CD4-positive, CD25-positive, alpha-beta regulatory T cell (primary cell): ENCODE measurements around the gene TNIK. TPM values are rescaled to one million over a fixed set of nuclear protein-coding genes. Genes with fewer than 3 reads are reported as not detected.

ENCODE experiments used
- ATAC-seq, 2 donors: fragments of 150-1000 bp; cut with Tn5 transposase; one replicate each; pipeline ENCODE4 v1.10.0; 2021; ENCODE audit warnings: low read depth in 2 of 2, moderate number of reproducible peaks in 2 of 2, moderate library complexity in 1 of 2
- DNase-seq, 3 donors: peaks; one replicate each; pipeline versions ENCODE4 v3.0.0 to v3.0.0-alpha.2; 2012 to 2022; ENCODE audit warnings: mixed read lengths in 1 of 3
- H3K27ac ChIP-seq: one replicate; pipeline ENCODE4 v1.7.0; 2013; ENCODE audit warnings: mild to moderate bottlenecking, low read length; ENCODE audit not compliant: insufficient read depth, poor library complexity, severe bottlenecking
- H3K27me3 ChIP-seq: one replicate; pipeline ENCODE4 v1.7.0; 2013; ENCODE audit warnings: low read length; ENCODE audit not compliant: control insufficient read depth, insufficient read depth
- H3K36me3 ChIP-seq: one replicate; pipeline ENCODE4 v1.7.0; 2013; ENCODE audit warnings: mild to moderate bottlenecking, low read length, moderate library complexity; ENCODE audit not compliant: control insufficient read depth, insufficient read depth
- H3K4me1 ChIP-seq: 2 replicates; pipeline ENCODE4 v1.7.0; 2013; ENCODE audit warnings: mild to moderate bottlenecking, low read length; ENCODE audit not compliant: insufficient read depth, control insufficient read depth, poor library complexity, severe bottlenecking
- H3K4me3 ChIP-seq: one replicate; pipeline ENCODE4 v1.7.0; 2013; ENCODE audit warnings: low read depth, mild to moderate bottlenecking, low read length, moderate library complexity
- H3K9me3 ChIP-seq, 2 experiments: 1 replicate in 1 of 2; 2 replicates in 1 of 2; pipeline ENCODE4 v1.7.0; 2013; ENCODE audit warnings: low read length in 2 of 2, mild to moderate bottlenecking in 1 of 2, moderate library complexity in 1 of 2; ENCODE audit not compliant: control insufficient read depth in 2 of 2
- H3K27ac Mint-ChIP-seq, 3 donors: one replicate each; pipeline ENCODE4 v1.8.0; 2020 to 2022; ENCODE audit warnings: mild to moderate bottlenecking in 3 of 3, mixed read lengths in 3 of 3, moderate library complexity in 2 of 3
- H3K27me3 Mint-ChIP-seq: one replicate; pipeline ENCODE4 v1.8.0; 2022; ENCODE audit warnings: mild to moderate bottlenecking, mixed read lengths
- H3K36me3 Mint-ChIP-seq: one replicate; pipeline ENCODE4 v1.8.0; 2020; ENCODE audit warnings: mixed read lengths
- H3K4me1 Mint-ChIP-seq, 4 donors: one replicate each; pipeline ENCODE4 v1.8.0; 2020 to 2022; ENCODE audit warnings: mixed read lengths in 4 of 4, mild to moderate bottlenecking in 1 of 4
- H3K4me3 Mint-ChIP-seq, 4 donors: one replicate each; pipeline ENCODE4 v1.8.0; 2020 to 2022; ENCODE audit warnings: mild to moderate bottlenecking in 4 of 4, mixed read lengths in 4 of 4, moderate library complexity in 3 of 4
- H3K9me3 Mint-ChIP-seq, 7 donors: one replicate each; pipeline ENCODE4 v1.8.0; 2020 to 2022; ENCODE audit warnings: mixed read lengths in 7 of 7, mild to moderate bottlenecking in 3 of 7, moderate library complexity in 2 of 7
- polyA plus RNA-seq, 4 donors: library from polyadenylated mRNA; unstranded; fragments of 300-500 nt; fragmentation: Illumina TruSeq; gene quantifications; one replicate each; pipeline ENCODE4 v1.2.3, GENCODE V29; 2021
- total RNA-seq: library from RNA; stranded (reverse); gene quantifications from one replicate; pipeline ENCODE4 v1.2.3, GENCODE V29; 2022

Gene TNIK
- total and polyA plus RNA-seq, 5 donors from 2014 or later = 14.7 to 162 (median 22.3) TPM

DNA sequence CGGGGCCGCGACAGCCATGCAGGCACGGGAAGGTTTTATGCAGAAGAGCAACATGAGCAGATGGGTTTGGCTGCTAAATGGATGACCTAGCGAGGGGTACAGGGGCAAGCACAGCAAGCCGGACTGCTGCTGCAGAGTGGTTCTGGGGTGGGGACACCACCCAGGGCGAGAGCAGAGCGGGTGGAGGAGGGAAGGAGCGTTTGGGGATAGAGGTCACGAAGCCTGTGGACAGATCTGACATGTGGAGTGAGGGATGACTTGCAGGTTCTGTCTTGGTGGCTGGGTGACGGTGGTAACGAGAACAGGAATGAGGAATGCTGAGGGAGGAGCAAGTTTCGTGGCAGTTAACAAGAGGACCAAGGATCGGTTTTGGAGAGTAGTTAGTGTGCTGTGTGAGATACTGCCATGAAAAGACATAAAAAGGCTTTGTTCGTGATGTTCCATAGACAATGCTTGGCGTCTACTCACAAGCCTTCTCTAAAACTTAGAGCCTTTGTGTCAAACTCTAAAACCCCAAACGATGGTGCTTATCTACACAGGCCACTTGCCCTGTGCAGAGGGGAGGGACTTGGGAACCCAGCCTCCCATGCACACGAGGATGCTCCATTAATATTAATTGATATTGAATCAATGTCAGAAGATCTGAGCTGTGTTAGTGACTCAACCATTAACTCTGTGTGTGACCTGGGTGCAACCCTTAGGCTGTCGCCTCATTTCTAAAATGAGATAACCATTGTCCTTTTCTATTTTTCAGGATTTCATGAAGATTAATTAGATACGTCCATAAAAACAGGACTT is 301.0 kb downstream of the TNIK start:
- Histone ChIP-seq H3K4me1 (no peaks in the 10 kb centered on the region), H3K9me3 (peaks cover 7% of the 10 kb centered on the region in 2 experiments), H3K36me3 (peaks cover 86% of the 10 kb centered on the region), H3K27me3 (no peaks in the 10 kb centered on the region), H3K27ac (no peak overlapping the region), H3K4me3 (no peak overlapping the region)
- Mint-ChIP-seq H3K36me3 (peaks cover 79% of the 10 kb centered on the region), H3K27ac (peak overlapping the region in 2 of 3 donors; percentile 47 to 54), H3K4me3 (no peak overlapping the region), H3K4me1 (peaks cover 4 to 24% (median 7%) of the 10 kb centered on the region in 4 donors), H3K27me3 (no peaks in the 10 kb centered on the region), H3K9me3 (peaks cover 0 to 7% (median 2%) of the 10 kb centered on the region in 7 donors)
- no peak for DNase-seq
- ATAC-seq = no peak

DNA sequence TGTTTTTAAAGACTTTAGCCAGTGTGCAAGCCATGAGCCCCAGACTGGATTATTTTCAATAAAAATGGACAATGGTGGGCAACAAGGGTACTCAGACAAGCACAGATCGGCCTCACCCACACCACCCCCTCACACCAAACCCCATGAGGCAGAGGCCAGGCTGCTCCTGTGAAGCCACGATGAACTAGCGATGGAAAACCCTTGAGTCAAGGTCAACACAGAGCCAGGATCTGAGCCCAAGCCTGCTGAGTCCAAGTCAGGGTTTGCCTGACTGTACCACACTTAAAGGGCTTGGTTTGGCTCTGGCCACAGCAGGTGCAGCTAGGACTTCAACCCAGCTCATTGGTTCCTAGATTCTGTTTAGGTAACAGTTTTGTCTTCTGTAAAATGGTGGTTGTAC is 302.2 kb downstream of the TNIK start:
- Histone ChIP-seq H3K36me3 (peaks cover 90% of the 10 kb centered on the region), H3K27ac (no peak overlapping the region), H3K27me3 (no peaks in the 10 kb centered on the region), H3K9me3 (peaks cover 4% of the 10 kb centered on the region in 2 experiments), H3K4me1 (no peaks in the 10 kb centered on the region), H3K4me3 (no peak overlapping the region)
- ATAC-seq (no peak), DNase-seq (no peak)
- Mint-ChIP-seq H3K36me3 (peaks cover 79% of the 10 kb centered on the region), H3K4me1 (peaks cover 0 to 14% (median 6%) of the 10 kb centered on the region in 4 donors), H3K4me3 (no peak overlapping the region), H3K27me3 (no peaks in the 10 kb centered on the region), H3K27ac (no peak overlapping the region), H3K9me3 (peaks cover 0 to 4% (median 0%) of the 10 kb centered on the region in 7 donors)

DNA sequence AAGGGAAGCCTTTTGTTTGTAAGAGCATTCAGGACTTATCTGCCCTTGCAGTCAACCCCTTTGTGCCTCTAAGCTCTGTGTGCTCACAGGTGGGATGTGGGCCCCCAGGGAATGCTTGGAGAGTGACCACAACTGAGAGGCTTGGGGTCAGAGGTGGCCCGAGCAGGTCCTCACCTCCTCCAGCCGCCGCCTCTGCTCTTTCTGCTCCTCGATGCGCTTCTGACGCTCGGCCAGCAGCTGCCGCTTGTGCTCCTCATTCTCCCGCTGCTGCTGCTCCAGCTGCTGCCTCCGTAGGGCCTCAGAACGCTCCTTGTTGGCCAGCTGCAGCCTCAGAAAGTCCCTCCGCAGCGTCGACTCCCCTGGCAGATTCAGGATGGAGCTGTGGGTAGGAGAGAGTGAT is 302.9 kb downstream of the TNIK start:
- peak overlapping the region in 1 of 3 donors; percentile 73 for H3K27ac Mint-ChIP-seq
- ATAC-seq = no peak
- H3K36me3 ChIP-seq = peaks cover 87% of the 10 kb centered on the region
- no peak overlapping the region for H3K4me3 Mint-ChIP-seq
- no peaks in the 10 kb centered on the region for H3K9me3 ChIP-seq
- H3K4me3 ChIP-seq = no peak overlapping the region
- peaks cover 0 to 3% (median 0%) of the 10 kb centered on the region in 7 donors for H3K9me3 Mint-ChIP-seq
- H3K27me3 ChIP-seq = no peaks in the 10 kb centered on the region
- no peak overlapping the region for H3K27ac ChIP-seq
- peaks cover 0 to 13% (median 6%) of the 10 kb centered on the region in 4 donors for H3K4me1 Mint-ChIP-seq
- no peaks in the 10 kb centered on the region for H3K27me3 Mint-ChIP-seq
- no peak for DNase-seq
- H3K36me3 Mint-ChIP-seq = peaks cover 76% of the 10 kb centered on the region
- no peaks in the 10 kb centered on the region for H3K4me1 ChIP-seq

DNA sequence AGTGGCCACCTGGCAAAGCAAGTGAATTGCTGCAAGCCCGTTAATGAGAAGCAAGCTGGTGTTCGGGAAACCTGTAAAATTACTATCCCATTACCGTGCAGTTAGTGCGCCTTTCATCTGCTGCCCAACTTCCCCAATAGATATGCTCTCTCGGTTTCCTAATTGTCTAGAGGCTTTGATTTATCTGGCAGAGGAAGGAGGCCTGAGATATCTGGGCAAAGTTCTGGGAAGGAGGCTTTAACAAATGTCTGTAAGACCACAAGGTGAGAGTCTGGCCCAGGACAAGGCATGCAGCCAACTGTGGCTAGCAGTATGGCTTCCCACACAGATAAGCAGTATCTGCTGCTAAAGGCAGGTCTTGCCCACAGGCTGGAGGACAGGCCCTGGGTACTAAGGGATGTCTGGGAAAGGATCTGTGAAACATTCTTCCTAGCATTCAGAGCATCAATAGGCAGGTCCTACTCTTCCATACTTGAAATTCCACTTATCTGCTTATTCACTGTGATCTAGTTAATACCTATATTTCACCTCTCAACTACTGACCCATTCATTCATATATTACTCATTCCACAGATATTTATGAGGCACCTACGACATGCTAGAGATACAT is 303.7 kb downstream of the TNIK start:
- H3K4me1 ChIP-seq = no peaks in the 10 kb centered on the region
- peaks cover 0 to 13% (median 6%) of the 10 kb centered on the region in 4 donors for H3K4me1 Mint-ChIP-seq
- H3K36me3 Mint-ChIP-seq = peaks cover 80% of the 10 kb centered on the region
- no peaks in the 10 kb centered on the region for H3K27me3 Mint-ChIP-seq
- DNase-seq (no peak), ATAC-seq (no peak)
- H3K9me3 Mint-ChIP-seq = peaks cover 0 to 3% (median 0%) of the 10 kb centered on the region in 7 donors
- peaks cover 95% of the 10 kb centered on the region for H3K36me3 ChIP-seq
- H3K27ac ChIP-seq = no peak overlapping the region
- no peak overlapping the region for H3K4me3 Mint-ChIP-seq
- no peak overlapping the region for H3K4me3 ChIP-seq
- H3K27me3 ChIP-seq = no peaks in the 10 kb centered on the region
- peak overlapping the region in 1 of 3 donors; percentile 73 for H3K27ac Mint-ChIP-seq
- no peaks in the 10 kb centered on the region for H3K9me3 ChIP-seq

DNA sequence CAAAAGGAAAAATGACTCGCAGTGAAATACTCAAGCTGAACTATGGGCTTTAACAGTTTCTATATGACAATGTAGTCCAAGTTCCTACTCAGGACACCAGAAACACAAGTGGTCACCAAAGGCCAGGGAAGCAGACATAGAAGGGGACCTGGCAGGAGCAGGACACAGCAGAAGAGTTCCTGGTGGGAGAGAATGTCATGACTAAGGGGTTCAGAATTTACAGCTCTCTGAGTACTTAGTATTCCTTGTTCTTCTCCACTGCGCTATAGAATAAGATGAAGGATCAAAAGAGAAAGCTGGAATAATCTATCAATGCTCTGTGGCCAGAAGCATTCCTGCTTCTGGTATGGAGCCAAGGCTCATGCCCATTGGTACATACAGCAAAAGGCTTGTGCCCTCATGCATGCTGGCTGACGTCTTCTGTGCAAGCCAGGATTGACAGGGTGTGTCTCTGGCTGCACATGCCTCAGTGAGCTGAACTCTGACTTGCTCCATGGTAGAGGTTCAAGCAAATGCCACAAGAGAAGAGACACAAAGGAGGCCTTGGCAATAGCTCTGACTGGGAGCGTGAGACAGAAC is 305.0 kb downstream of the TNIK start:
- Histone ChIP-seq H3K4me1 (no peaks in the 10 kb centered on the region), H3K36me3 (peaks cover 97% of the 10 kb centered on the region), H3K27ac (no peak overlapping the region), H3K9me3 (no peaks in the 10 kb centered on the region), H3K27me3 (no peaks in the 10 kb centered on the region), H3K4me3 (no peak overlapping the region)
- Mint-ChIP-seq H3K27ac (peak overlapping the region in 2 of 3 donors; percentile 27 to 42), H3K4me1 (peaks cover 0 to 17% (median 6%) of the 10 kb centered on the region in 4 donors), H3K36me3 (peaks cover 76% of the 10 kb centered on the region), H3K27me3 (no peaks in the 10 kb centered on the region), H3K9me3 (peaks cover 0 to 3% (median 0%) of the 10 kb centered on the region in 7 donors), H3K4me3 (no peak overlapping the region)
- ATAC-seq (no peak), DNase-seq (no peak)

DNA sequence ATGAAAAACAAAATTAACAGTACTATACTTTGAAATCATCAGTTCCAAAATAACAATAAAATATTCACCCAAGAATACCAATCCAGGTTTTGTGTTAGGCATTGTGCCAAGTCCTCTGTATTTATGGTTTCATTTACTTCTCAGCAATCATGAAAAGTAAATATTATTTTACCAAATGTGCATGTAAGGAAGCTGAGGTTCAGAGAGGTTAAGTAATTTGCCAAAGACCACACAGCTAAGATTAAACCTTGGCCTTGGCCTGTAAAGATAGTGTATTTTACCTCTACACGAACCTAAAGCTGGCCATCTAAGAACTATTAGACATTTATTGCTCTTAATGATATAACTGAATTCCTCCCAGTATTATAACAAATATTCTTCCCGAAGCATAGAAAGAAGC is 309.3 kb downstream of the TNIK start:
- no peak overlapping the region for H3K4me3 Mint-ChIP-seq
- peaks cover 89% of the 10 kb centered on the region for H3K36me3 ChIP-seq
- H3K9me3 ChIP-seq = no peaks in the 10 kb centered on the region
- H3K9me3 Mint-ChIP-seq = no peaks in the 10 kb centered on the region
- no peak for ATAC-seq
- peak overlapping the region in 1 of 3 donors; percentile 11 for H3K27ac Mint-ChIP-seq
- H3K4me1 Mint-ChIP-seq = peaks cover 0 to 9% (median 3%) of the 10 kb centered on the region in 4 donors
- H3K27me3 Mint-ChIP-seq = no peaks in the 10 kb centered on the region
- no peak for DNase-seq
- H3K4me3 ChIP-seq = no peak overlapping the region
- no peak overlapping the region for H3K27ac ChIP-seq
- H3K36me3 Mint-ChIP-seq = peaks cover 63% of the 10 kb centered on the region
- no peaks in the 10 kb centered on the region for H3K4me1 ChIP-seq
- H3K27me3 ChIP-seq = no peaks in the 10 kb centered on the region

DNA sequence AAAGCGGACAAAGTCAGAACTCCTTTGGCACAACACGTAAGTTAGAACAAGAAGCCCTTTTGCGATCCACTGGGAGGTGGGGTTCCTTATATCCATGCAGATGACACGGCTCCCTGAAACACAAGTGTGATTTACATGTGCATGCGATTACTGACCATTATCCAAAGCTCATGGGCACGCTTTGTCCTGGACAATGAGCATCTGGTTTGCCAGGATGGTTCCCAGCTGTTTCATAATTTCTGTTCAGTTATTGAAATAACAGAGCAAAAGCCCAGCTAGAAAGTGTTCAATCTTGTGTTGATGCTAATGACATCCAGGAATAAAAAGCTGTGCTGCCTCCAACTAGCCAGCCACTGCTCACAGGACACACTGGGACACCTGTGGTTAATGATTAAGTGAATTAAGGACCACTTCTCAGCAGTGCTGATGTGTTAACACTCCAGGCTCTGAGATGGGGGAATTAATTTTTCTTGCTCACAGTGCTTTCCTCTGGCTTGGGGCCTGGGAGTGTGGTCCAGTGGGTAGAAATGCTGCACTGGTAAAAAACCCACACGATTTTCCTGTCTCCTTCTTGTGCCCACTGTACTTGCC is 310.6 kb downstream of the TNIK start:
- H3K9me3 Mint-ChIP-seq = no peaks in the 10 kb centered on the region
- ATAC-seq (no peak), DNase-seq (no peak)
- peaks cover 86% of the 10 kb centered on the region for H3K36me3 ChIP-seq
- H3K9me3 ChIP-seq = no peaks in the 10 kb centered on the region
- H3K27me3 ChIP-seq = no peaks in the 10 kb centered on the region
- no peaks in the 10 kb centered on the region for H3K4me1 ChIP-seq
- peaks cover 54% of the 10 kb centered on the region for H3K36me3 Mint-ChIP-seq
- H3K27me3 Mint-ChIP-seq = no peaks in the 10 kb centered on the region
- H3K4me1 Mint-ChIP-seq = peaks cover 0 to 5% (median 3%) of the 10 kb centered on the region in 4 donors
- H3K27ac ChIP-seq = no peak overlapping the region
- peak overlapping the region in 1 of 3 donors; percentile 18 for H3K27ac Mint-ChIP-seq
- no peak overlapping the region for H3K4me3 ChIP-seq
- H3K4me3 Mint-ChIP-seq = no peak overlapping the region
